GM19455 (cell line): ENCODE measurements around the gene ANXA5.
A peak's percentile ranks its signal among the peaks of the same experiment; 100 is the strongest.
"Not testable (repeated sequence)": the region's sequence is repeated elsewhere in the genome, so short reads cannot be mapped to it uniquely, and the experiment has no call there.

ENCODE experiments used
- ATAC-seq: cut with Tn5 transposase; IDR thresholded peaks from one replicate; pipeline ENCODE4 v1.9.1; 2021; ENCODE audit not compliant: unreplicated experiment

The ANXA5 gene

DNA sequence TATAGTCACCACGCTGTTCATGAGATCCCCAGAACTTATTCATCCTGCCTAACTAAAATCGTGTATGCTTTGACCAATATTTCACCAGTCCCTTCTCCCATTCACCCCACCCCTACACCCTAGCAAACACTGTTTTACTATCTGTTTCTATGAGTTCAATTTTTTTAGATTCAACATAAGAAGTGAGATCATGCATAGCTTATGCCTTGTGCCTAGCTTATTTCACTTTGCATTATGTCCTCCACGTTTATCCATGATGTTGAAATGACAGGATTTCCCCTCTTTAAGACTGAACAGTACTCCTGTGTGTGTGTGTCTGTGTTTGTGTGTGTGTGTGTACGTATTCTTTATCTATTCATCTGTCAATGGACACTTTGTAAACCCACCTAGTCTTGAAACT is 16.8 kb downstream of the ANXA5 start:
- ATAC-seq = no peak

- no peak for ATAC-seq
These were observed 17.5 kb downstream of the ANXA5 start for GRCh38 chr4:121679267-121679666.

GRCh38 chr4:121677524-121677923 is 19.3 kb downstream of the ANXA5 start:
- no peak for ATAC-seq

- ATAC-seq = no peak
These were observed 20.3 kb downstream of the ANXA5 start for GRCh38 chr4:121676345-121677075.

- no peak for ATAC-seq
These were observed 21.1 kb downstream of the ANXA5 start for GRCh38 chr4:121675715-121676114.

- ATAC-seq = no peak
These were observed 22.1 kb downstream of the ANXA5 start for GRCh38 chr4:121674696-121675095.

DNA sequence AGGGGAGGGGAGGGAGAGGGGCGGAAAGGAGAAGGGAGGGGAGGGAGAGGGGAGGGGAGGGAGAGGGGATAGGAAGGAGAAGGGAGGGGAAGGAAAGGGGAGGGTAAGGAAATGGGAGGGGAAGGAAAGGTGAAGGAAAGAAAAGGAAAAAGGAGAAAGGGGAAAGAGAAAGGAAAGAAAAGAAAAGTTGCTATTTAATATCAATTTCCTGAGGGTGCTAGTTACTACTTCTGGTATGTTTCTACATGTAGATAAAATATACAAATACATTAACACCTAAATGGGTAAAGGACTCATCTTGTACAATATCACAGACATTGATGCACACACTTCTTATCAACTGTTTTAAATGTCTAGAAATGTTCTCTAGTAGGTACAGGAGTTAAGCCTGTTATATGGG is 22.6 kb downstream of the ANXA5 start:
- ATAC-seq = no peak

GRCh38 chr4:121669163-121669550 is 27.6 kb downstream of the ANXA5 start:
- ATAC-seq = no peak

- no peak for ATAC-seq
These were observed 28.2 kb downstream of the ANXA5 start for GRCh38 chr4:121668368-121669162.

DNA sequence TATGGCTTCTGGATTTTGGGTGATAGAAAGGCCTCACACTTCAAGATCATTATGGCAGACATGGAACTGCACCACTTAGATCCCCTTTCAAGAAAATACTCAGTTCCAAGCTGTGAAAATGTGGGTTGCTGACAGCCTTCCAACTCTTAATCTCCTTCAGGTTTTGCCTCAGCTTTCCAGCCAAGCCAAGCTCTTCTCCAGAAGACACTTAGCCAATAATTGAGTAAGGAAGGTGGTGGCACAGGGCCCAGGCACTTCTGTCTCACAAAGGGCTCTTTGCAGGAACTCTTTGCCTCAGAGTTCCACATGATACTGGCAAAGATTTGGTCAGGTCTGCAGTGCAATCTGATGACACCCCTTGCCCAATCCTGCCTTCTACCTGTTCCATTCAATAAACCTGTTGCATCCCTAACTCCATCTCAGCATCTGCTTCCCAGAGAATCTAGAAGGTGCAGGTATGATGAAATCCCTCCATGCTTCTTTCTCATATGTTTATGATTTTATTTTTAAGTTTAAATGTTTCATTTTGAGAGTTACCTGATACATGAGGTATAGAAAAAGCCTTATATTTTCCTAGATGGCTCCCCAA is 30.6 kb downstream of the ANXA5 start:
- no peak for ATAC-seq

DNA sequence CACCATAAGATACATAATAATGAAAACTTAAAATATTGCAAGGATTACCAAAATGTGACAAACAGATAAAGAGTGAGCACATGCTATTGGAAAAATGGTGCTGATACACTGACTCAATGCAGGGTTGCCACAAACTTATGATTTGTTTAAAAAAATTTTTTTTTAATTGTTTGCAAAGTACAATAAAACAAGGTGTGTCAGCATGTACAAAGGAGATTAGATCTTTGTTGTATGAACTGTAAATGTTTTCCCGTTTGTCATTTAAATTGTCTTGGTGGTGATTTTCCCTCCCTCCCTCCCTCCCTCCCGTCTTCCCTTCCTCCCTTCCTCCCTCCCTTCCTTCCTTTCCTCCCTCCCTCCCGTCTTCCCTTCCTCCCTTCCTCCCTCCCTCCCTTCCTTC is 31.4 kb downstream of the ANXA5 start:
- ATAC-seq = no peak

- ATAC-seq = no peak
These were observed 34.6 kb downstream of the ANXA5 start for GRCh38 chr4:121662225-121662624.

DNA sequence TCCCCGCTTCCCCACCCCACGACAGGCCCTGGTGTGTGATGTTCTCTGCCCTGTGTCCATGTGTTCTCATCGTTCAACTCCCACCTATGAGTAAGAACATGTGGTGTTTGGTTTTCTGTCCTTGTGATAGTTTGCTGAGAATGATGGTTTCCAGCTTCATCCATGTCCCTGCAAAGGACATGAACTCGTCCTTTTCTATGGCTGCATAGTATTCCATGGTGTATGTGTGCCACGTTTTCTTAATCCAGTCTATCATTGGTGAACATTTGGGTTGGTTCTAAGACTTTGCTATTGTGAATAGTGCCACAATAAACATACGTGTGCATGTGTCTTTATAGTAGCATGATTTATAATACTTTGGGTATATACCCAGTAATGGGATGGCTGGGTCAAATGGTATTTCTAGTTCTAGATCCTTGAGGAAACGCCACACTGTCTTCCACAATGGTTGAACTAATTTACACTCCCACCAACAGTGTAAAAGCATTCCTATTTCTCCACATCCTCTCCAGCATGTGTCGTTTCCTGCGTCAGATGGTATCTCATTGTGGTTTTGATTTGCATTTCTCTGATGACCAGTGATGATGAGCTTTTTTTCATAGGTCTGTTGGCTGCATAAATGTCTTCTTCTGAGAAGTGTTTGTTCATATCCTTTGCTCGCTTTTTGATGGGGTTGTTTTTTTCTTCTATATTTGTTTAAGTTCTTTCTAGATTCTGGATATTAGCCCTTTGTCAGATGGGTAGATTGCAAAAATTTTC is 36.4 kb downstream of the ANXA5 start:
- ATAC-seq = not testable (repeated sequence)

- ATAC-seq = no peak
These were observed 38.7 kb downstream of the ANXA5 start for GRCh38 chr4:121658125-121658524.

DNA sequence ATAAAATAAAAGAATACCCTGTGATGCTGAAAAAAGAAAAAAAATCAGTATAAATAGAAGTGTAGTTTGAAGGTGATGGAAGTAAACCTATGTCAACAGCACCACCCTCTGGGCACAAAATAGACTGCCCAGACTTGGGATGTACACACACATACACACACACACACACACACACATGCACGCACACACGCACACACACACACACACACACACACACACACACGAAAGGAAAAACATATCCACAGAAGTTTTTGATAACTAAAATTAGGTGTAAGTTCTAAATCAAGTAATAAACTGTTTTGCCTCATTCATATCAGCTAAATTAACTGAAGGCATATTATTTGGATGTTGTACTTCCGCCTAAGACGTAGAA is 40.5 kb downstream of the ANXA5 start:
- ATAC-seq = no peak

DNA sequence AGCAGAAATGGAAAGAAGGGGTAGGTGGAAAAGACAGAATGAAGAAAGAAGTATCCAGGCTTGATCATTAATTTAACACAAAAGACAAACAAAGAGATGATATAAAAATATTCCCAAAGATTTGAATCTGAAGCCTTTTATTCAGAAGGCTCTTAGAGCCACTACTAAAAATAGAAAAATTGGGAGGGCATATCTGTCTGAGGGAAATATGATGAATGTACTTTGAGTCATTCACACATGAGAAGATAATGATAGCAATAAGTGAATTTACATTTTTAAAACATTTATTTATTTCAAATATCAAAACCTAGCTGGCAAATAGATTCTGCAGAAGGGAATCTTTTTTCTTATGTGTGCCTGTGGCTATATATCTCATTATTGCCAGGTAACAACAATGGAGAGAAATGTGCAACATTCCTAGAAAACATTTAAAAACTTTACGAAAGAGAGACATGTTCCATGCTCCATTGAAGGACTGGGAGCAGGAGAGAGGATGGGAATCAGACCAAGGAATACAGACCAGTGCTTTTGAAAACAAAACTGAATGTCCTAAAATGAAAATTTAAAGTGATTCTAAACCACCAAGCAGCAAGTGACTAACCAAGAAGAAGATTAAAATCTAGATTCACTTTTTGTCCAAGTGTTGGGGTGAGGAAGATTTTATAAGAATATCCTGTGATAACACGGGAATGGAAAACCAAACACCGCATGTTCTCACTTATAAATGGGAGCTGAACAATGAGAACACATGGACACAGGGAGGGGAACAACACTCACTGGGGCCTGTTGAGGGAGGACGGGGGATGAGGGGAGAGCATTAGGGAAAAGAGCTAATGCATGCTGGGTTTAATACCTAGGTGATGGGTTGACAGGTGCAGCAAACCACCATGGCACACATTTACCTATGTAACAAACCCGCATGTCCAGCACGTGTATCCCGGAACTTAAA is 41.2 kb downstream of the ANXA5 start:
- no peak for ATAC-seq

DNA sequence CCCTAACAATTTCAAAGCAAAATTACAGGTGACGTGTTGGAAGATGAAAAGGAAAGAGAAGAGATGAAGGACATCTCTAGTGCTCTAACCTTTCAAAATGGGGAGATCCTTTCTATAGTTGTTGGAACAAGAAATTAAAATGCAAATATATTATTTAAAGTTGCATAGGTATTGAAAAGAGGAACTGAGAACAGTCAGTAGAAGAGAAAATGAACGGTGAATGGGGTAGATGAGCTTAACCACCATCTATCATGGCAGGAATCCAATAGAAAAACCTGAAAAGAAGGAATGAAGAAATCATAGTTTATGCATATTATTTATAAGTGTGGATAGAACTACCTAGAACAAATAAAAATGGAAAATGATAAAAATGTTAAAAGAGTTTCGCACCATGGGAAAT is 42.0 kb downstream of the ANXA5 start:
- peak; percentile 73 for ATAC-seq

- no peak for ATAC-seq
These were observed 42.8 kb downstream of the ANXA5 start for GRCh38 chr4:121653986-121654385.

- no peak for ATAC-seq
These were observed 43.6 kb downstream of the ANXA5 start for GRCh38 chr4:121653214-121653613.

DNA sequence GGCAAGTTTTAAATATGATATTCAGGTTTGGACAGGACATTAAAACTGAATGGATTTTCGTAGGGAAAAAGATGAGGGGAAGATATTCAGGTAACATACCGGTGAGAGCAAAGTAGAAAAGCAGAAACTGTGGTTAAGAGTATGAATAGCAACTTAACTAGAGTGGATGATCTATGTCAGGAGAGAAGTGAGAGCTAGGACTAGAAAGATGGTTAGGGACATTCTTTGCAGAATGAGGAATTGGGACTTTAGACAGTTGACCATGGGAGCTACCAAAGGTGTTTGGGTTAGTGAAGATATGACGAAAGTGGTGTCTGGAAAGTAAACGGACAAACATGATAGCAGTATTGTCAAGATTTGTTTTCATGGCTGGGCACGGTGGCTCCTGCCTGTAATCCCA is 45.2 kb downstream of the ANXA5 start:
- ATAC-seq = no peak
